ENCODE measurements around the gene SH3RF1.

DNA sequence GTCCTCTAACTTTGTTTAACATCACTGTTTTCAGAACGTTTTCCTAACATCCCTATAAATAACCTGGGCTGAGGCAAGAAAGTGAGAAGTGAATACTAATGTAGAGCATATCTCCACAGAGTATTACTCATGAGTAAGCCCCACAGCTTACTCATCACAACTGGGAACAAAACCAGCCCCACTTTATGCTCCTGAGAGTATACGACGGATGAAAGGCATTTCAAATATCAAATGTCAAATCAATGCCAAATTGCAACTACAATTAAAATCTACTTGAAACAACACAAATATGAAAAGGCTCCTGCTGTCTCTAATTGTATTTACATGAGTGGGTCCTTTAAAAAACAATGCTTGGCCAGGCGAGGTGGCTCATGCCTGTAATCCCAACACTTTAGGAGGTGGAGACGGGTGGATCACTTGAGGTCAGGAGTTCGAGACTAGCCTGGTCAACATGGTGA, 41.2 kb downstream of the SH3RF1 start:
- TF ChIP-seq POLR2A (IDR thresholded peaks at IDR 0.05; ENCODE audit: extremely low read depth, insufficient read length) (no peak), CTCF (IDR thresholded peaks at IDR 0.05; ENCODE audit: low read depth, low read length) (no peak)

All from NB4 (cell line).